HepG2 (cell line): ENCODE measurements around the gene MCC. TPM values are rescaled to one million over a fixed set of nuclear protein-coding genes. Genes with fewer than 3 reads are reported as not detected.
A peak's percentile ranks its signal among the peaks of the same experiment; 100 is the strongest.

Source experiments
- ADNP ChIP-seq: sonication (generic); formaldehyde crosslinking; IDR thresholded peaks from 2 replicates; pipeline ENCODE4 v1.4.0; 2020; ENCODE audit warnings: missing genetic modification reagents
- ARID5B ChIP-seq: IDR thresholded peaks from 2 replicates; pipeline ENCODE4 v1.4.0; 2020; ENCODE audit warnings: mild to moderate bottlenecking, missing genetic modification reagents
- ATF5 ChIP-seq: sonication (generic); formaldehyde crosslinking; IDR thresholded peaks from 2 replicates; pipeline ENCODE4 v1.4.0; 2020; ENCODE audit warnings: mild to moderate bottlenecking, low read depth, missing genetic modification reagents
- FOXC1 ChIP-seq: sonication (generic); formaldehyde crosslinking; IDR thresholded peaks from 2 replicates; pipeline ENCODE4 v1.8.0; 2022; ENCODE audit warnings: mild to moderate bottlenecking, missing genetic modification reagents, borderline replicate concordance
- IKZF1 ChIP-seq: fragments of 450-650 bp; IDR thresholded peaks from 2 replicates; pipeline ENCODE4 v1.7.1; 2016
- IRX3 ChIP-seq: sonication (generic); formaldehyde crosslinking; IDR thresholded peaks from 2 replicates; pipeline ENCODE4 v1.8.1; 2023; ENCODE audit warnings: mild to moderate bottlenecking, low read depth, missing genetic modification reagents, borderline replicate concordance
- ISL2 ChIP-seq: sonication (generic); formaldehyde crosslinking; IDR thresholded peaks from 2 replicates; pipeline ENCODE4 v1.5.0; 2020; ENCODE audit warnings: missing genetic modification reagents
- KMT2B ChIP-seq: IDR thresholded peaks from 2 replicates; pipeline ENCODE4 v1.6.1; 2016; ENCODE audit warnings: missing genetic modification reagents, missing compliant biosample characterization
- MAFF ChIP-seq: IDR thresholded peaks from 2 replicates; pipeline ENCODE4 v1.6.1; 2011; ENCODE audit warnings: low read depth, low read length, improper control_type of control experiment
- MEIS1 ChIP-seq: sonication (generic); formaldehyde crosslinking; IDR thresholded peaks from 2 replicates; pipeline ENCODE4 v1.9.0; 2021; ENCODE audit warnings: mild to moderate bottlenecking, missing genetic modification reagents, moderate library complexity, borderline replicate concordance
- NCOA5 ChIP-seq: sonication (generic); formaldehyde crosslinking; IDR thresholded peaks from 2 replicates; pipeline ENCODE4 v1.4.0; 2020; ENCODE audit warnings: missing genetic modification reagents
- RBM39 ChIP-seq: fragments of 200-400 bp; formaldehyde crosslinking; IDR thresholded peaks from one replicate; pipeline ENCODE4 v1.6.1; 2018; ENCODE audit warnings: antibody characterized with exemption, mild to moderate bottlenecking, low read depth, low read length; ENCODE audit not compliant: poor library complexity, severe bottlenecking
- TP53 ChIP-seq: sonication (generic); formaldehyde crosslinking; conservative IDR thresholded peaks from 2 replicates; pipeline ENCODE4 v1.4.0; 2020; ENCODE audit warnings: missing genetic modification reagents
- U2AF2 ChIP-seq: fragments of 200-400 bp; formaldehyde crosslinking; IDR thresholded peaks from 2 replicates; pipeline ENCODE4 v1.6.1; 2017; ENCODE audit warnings: low read depth, mild to moderate bottlenecking, low read length
- ZBTB3 ChIP-seq: sonication (generic); formaldehyde crosslinking; IDR thresholded peaks from 2 replicates; pipeline ENCODE4 v1.4.0; 2020; ENCODE audit warnings: low read depth, mild to moderate bottlenecking, moderate library complexity, missing genetic modification reagents, borderline replicate concordance
- ZBTB46 ChIP-seq: sonication (generic); formaldehyde crosslinking; IDR thresholded peaks from 2 replicates; pipeline ENCODE4 v1.4.0; 2020; ENCODE audit warnings: mild to moderate bottlenecking, missing genetic modification reagents, borderline replicate concordance
- ZNF20 ChIP-seq: sonication (generic); formaldehyde crosslinking; IDR thresholded peaks from 2 replicates; pipeline ENCODE4 v1.4.0; 2020; ENCODE audit warnings: mild to moderate bottlenecking, moderate library complexity, missing genetic modification reagents
- ZNF460 ChIP-seq: sonication (generic); formaldehyde crosslinking; IDR thresholded peaks from 2 replicates; pipeline ENCODE4 v1.5.1; 2020; ENCODE audit warnings: missing genetic modification reagents, mild to moderate bottlenecking, borderline replicate concordance
- ZNF496 ChIP-seq: sonication (generic); formaldehyde crosslinking; IDR thresholded peaks from 2 replicates; pipeline ENCODE4 v1.8.1; 2023; ENCODE audit warnings: mild to moderate bottlenecking, moderate library complexity, missing genetic modification reagents; ENCODE audit not compliant: insufficient replicate concordance
- ZNF773 ChIP-seq: sonication (generic); formaldehyde crosslinking; IDR thresholded peaks from 2 replicates; pipeline ENCODE4 v1.4.0; 2020; ENCODE audit warnings: missing genetic modification reagents, borderline replicate concordance
- ZSCAN30 ChIP-seq: sonication (generic); formaldehyde crosslinking; IDR thresholded peaks from 2 replicates; pipeline ENCODE4 v1.5.0; 2020; ENCODE audit warnings: mild to moderate bottlenecking, missing genetic modification reagents
- polyA plus RNA-seq, 8 experiments: library from polyadenylated mRNA; depleted of rRNA in 3 of 8; stranded (reverse) in 7 of 8; unstranded in 1 of 8; fragments of >200 nt; fragmentation: Illumina TruSeq in 4 of 8; extraction: Trizol in 4 of 8; gene quantifications; 2 replicates each; pipeline versions ENCODE4 v1.2.1 to v1.2.3, GENCODE V29; 2011 to 2016; ENCODE audit warnings: low read depth in 4 of 8, missing spikeins in 1 of 8, mixed read lengths in 1 of 8; ENCODE audit not compliant: insufficient read depth in 1 of 8
- total RNA-seq, 5 experiments: library from RNA; depleted of rRNA; stranded (reverse); fragments of >200 nt; fragmentation: Illumina TruSeq; extraction: Trizol; gene quantifications; 2 replicates each; pipeline ENCODE4 v1.2.3, GENCODE V29; 2016; ENCODE audit warnings: low read depth in 1 of 5
- TF ChIP-seq, protein P1 (sequence below): sonication (generic); formaldehyde crosslinking; IDR thresholded peaks from 2 replicates; pipeline ENCODE4 v1.8.1; 2023; ENCODE audit warnings: missing genetic modification reagents, mild to moderate bottlenecking, borderline replicate concordance

Gene MCC
- total and polyA plus RNA-seq, 2 of the 13 experiments (the other 11 are each of a cell fraction or from before 2014, with no cell fraction given) = 0.55 to 2.4 TPM

- TF ChIP-seq ARID5B (CRISPR knock-in tag) (peak; percentile 38; the same call in 1 of the 2 replicates), RBM39 (no peak), U2AF2 (no peak), IKZF1 (no peak), FOXC1 (CRISPR knock-in tag) (no peak), ZSCAN30 (no peak), MAFF (no peak), ZNF496 (CRISPR knock-in tag) (no peak), MEIS1 (CRISPR knock-in tag) (no peak), ZNF20 (CRISPR knock-in tag) (no peak), ISL2 (no peak), ZBTB46 (CRISPR knock-in tag) (no peak), KMT2B (CRISPR knock-in tag) (0 out of 2 replicates have a peak, but pooled peaks have one; percentile 53), ATF5 (CRISPR knock-in tag) (no peak), ZBTB3 (CRISPR knock-in tag) (no peak), IRX3 (CRISPR knock-in tag) (no peak), ADNP (CRISPR knock-in tag) (no peak), ZNF773 (CRISPR knock-in tag) (no peak), TP53 (no peak), ZNF460 (no peak), NCOA5 (no peak)
- TF ChIP-seq, protein P1, sequence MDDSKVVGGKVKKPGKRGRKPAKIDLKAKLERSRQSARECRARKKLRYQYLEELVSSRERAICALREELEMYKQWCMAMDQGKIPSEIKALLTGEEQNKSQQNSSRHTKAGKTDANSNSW (CRISPR knock-in tag) = no peak
These were observed 285.2 kb downstream of the MCC start (continued) for GRCh38 chr5:113202746-113203716.
